GM18858 (cell line): Measurements from ENCODE around the gene NUBPL.
"Not testable (repeated sequence)": the region's sequence is repeated elsewhere in the genome, so short reads cannot be mapped to it uniquely, and the experiment has no call there.

ENCODE experiments used
- ATAC-seq: cut with Tn5 transposase; IDR thresholded peaks from one replicate; pipeline ENCODE4 v1.9.1; 2021; ENCODE audit not compliant: unreplicated experiment

The NUBPL gene

GRCh38 chr14:31864937-31865855 is 304.0 kb downstream of the NUBPL start:
- no peak for ATAC-seq

- no peak for ATAC-seq
Measured at GRCh38 chr14:31867570-31867969, 306.4 kb downstream of the NUBPL start.

GRCh38 chr14:31868096-31868495 is 306.9 kb downstream of the NUBPL start:
- not testable (repeated sequence) for ATAC-seq

GRCh38 chr14:31876741-31877140 is 315.5 kb downstream of the NUBPL start:
- no peak for ATAC-seq

GRCh38 chr14:31877255-31877798 is 316.1 kb downstream of the NUBPL start:
- ATAC-seq, result no peak

- ATAC-seq, result no peak
Measured at GRCh38 chr14:31879661-31880348, 318.6 kb downstream of the NUBPL start.

GRCh38 chr14:31880935-31881334 is 319.7 kb downstream of the NUBPL start:
- no peak for ATAC-seq

- no peak for ATAC-seq
Measured at GRCh38 chr14:31881531-31882310, 320.5 kb downstream of the NUBPL start.

GRCh38 chr14:31884238-31884637 is 323.0 kb downstream of the NUBPL start:
- no peak for ATAC-seq

- no peak for ATAC-seq
Measured at GRCh38 chr14:31884776-31885379, 323.7 kb downstream of the NUBPL start.

GRCh38 chr14:31886156-31886835 is 325.1 kb downstream of the NUBPL start:
- ATAC-seq, result no peak

GRCh38 chr14:31887929-31888580 is 326.9 kb downstream of the NUBPL start:
- no peak for ATAC-seq

- ATAC-seq, result no peak
Measured at GRCh38 chr14:31889297-31889696, 328.1 kb downstream of the NUBPL start.

- not testable (repeated sequence) for ATAC-seq
Measured at GRCh38 chr14:31890202-31890601, 329.0 kb downstream of the NUBPL start.

GRCh38 chr14:31893221-31893757 is 332.1 kb downstream of the NUBPL start:
- ATAC-seq, result no peak

GRCh38 chr14:31894351-31894750 is 333.1 kb downstream of the NUBPL start:
- ATAC-seq, result no peak

GRCh38 chr14:31895206-31895605 is 334.0 kb downstream of the NUBPL start:
- ATAC-seq, result no peak

- no peak for ATAC-seq
Measured at GRCh38 chr14:31895646-31896045, 334.4 kb downstream of the NUBPL start.

GRCh38 chr14:31897581-31898186 is 336.5 kb downstream of the NUBPL start:
- ATAC-seq, result no peak
